Stimulated activated CD4-positive, alpha-beta T cell treated with anti-CD3 and anti-CD28 coated beads, Interleukin-1b, Interleukin-23, amount 100 ng/mL, for 24 hours (primary cell): ENCODE data around the gene FAM229A.

Experiments
- DNase-seq, 4 experiments: peaks; one replicate each; pipeline ENCODE4 v3.0.0-alpha.2; 2020; ENCODE audit warnings: low read depth in 4 of 4, low spot score in 1 of 4

The FAM229A gene

GRCh38 chr1:32350785-32351398 is 11.4 kb downstream of the FAM229A start:
- DNase-seq, result peak; percentile 60 to 68 (median 65)

GRCh38 chr1:32349211-32349708 is 13.0 kb downstream of the FAM229A start:
- no peak for DNase-seq

- no peak for DNase-seq
Measured at GRCh38 chr1:32346532-32347157, 15.6 kb downstream of the FAM229A start.

DNA sequence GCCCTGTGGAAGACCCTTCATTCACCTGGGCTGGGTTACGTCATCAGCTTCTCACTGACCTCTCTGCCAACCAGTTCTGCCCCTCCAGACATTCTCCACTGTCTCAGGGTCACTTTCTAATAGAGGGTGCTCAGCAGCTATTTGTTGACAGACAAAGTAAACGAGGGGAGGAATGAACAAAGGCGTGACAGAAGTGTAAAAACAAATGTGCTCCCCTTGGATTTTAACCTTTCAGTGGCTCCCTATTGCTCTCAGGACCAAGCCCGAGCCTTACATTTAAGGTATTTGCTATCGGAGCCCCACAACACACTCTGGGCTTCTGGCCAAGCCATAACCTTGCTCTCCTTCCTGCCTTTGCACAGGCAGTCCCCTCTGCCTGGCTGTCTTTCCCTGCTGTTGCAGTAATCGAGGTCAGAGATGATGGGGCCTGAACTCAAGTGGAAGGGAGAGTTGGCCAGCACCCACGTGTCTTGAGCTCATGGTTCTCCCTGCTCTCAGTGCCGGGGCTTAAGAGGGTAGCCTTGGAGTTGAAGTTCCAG is 16.9 kb downstream of the FAM229A start:
- DNase-seq, result no peak

DNA sequence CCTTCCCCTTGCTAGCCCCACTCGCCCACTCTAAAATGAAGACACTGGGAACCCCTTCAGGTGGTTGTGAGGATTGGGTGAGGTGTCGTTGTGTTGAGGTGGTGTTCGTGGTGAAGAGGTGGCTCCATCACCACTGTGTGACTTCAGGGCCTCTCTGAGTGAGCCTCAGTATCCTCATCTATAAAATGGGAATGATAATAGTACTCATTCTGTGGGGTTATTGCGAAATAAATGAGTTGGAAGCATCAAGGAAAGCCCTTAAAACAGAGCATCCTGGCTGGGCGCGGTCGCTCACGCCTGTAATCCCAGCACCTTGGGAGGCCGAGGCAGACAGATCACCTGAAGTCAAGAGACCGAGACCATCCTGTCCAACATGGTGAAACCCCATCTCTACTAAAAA is 19.6 kb downstream of the FAM229A start:
- no peak for DNase-seq

DNA sequence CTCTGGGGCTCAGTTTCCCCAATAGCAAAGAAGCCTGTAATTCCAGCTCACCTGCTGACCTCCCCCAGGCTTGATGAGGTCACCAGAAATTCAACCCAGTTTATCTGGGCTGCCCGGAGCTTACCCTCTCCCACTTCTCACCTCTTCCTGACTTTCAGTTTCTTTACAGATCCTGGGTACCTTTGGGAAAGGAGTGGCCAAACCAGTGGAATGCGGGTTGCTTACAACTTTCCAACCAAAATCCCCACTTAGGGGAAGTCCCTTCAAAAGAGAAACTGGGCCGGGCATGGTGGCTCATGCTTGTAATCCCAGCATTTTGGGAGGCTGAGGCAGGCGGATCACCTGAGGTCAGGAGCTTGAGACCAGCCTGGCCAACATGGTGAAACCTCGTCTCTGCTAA is 20.3 kb downstream of the FAM229A start:
- no peak for DNase-seq

- no peak for DNase-seq
Measured at GRCh38 chr1:32341186-32341757, 21.0 kb downstream of the FAM229A start.

- peak in 1 of 4 experiments; percentile 40 for DNase-seq
Measured at GRCh38 chr1:32339363-32339978, 22.8 kb downstream of the FAM229A start.

- no peak for DNase-seq
Measured at GRCh38 chr1:32338637-32339145, 23.6 kb downstream of the FAM229A start.

- DNase-seq, result no peak
Measured at GRCh38 chr1:32337855-32338636, 24.2 kb downstream of the FAM229A start.

DNA sequence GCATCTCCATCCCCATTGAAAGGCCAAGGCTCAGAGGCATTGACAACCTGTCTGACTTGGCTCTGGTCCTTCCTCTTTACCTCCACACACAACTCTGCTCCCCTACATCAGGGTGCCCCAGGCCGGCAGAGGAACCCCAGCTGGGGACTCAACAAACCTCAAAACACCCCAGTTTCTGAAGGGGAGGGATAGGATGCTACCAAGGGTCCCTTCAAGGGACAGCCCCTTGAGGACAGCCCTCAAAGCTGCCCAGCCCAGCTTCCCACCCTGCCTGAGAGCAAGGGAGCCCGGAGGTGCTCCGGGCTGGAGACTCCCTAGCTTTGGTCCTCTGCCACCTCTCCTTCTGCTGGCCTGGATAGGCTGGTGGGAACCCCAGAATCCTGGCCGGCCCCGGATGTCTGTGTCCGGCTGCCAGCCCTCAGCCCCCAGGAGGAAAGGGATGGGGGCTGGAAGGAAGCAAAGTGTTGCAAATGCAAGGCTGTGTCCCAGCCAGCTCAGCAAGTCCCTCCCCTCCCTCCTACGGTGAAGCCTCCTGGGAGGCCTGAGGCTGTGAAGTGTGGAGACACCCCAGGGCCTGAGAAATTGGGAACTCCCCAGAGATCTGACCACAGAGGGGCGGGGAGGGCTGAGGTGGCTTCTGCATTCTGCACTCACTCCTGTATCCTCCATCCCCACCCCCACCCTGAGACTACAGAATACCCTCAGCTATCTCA is 25.2 kb downstream of the FAM229A start:
- peak in 1 of 4 experiments; percentile 61 for DNase-seq

GRCh38 chr1:32336591-32336932 is 25.7 kb downstream of the FAM229A start:
- DNase-seq, result no peak

GRCh38 chr1:32335790-32336590 is 26.3 kb downstream of the FAM229A start, which contains the start of gene MARCKSL1:
TSS of gene MARCKSL1 (minus strand) at chr1:32336233. CDS start at chr1:32336033, 200 bp downstream.
- DNase-seq, result peak; percentile 56 to 74 (median 72)

DNA sequence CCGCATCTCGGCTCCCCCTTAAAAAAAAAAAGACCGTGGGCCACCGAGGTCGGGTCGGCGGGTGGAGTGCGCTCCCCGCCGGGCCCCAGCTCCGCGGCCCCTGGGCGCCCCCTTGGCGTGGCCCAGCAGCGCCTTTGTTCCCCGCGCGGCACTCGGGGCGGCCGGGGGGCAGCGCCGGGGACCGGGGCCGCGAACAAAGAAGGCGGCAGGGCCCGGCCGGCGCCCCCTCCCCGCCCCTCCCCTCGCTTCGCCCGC is 26.8 kb downstream of the FAM229A start:
- DNase-seq, result no peak

GRCh38 chr1:32334864-32335534 is 27.3 kb downstream of the FAM229A start:
- DNase-seq, result peak in 2 of 4 experiments; percentile 26 to 42

DNA sequence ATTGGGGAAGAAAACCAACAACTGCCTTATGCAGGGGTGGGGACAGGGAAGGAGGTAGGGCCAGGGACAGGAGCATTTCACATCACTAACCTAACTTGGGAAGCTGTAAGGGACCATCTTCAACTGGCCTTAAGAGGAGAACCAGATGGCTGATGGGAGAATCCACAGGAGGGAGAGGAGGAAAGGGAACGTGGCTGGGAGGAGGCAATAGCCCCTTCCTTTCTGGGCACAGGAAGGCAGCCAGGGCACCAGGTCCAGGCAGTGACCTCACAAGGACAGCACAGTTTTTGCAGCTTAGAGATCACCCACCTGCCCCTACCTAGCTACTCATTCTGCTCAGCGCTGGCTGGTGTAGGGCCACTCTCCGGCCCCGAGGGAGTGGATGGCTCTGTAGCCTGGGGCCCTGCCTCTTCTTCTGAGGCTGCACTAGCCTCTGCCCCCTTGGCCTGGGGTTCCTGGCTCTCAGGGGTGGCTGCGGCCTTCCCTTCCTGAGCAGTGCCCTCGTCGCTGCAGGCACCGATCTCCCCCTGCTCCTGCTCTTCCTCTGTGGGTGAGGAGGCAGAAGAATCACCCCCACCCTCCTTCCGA is 27.9 kb downstream of the FAM229A start:
- DNase-seq, result no peak

- no peak for DNase-seq
Measured at GRCh38 chr1:32333251-32333963, 28.9 kb downstream of the FAM229A start.
